Bone marrow (tissue), 2 donors: ENCODE data around the gene SUSD1.
"Not testable (repeated sequence)": the region's sequence is repeated elsewhere in the genome, so short reads cannot be mapped to it uniquely, and the experiment has no call there.

Experiments
- DNase-seq, 2 donors: peaks; one replicate each; lab custom pipeline; 2025; lab: John Stamatoyannopoulos, UW

Gene SUSD1

GRCh38 chr9:112174965-112175795 lies at the start of gene SUSD1:
Gene SUSD1, minus strand, starts transcription at chr9:112175297. Its CDS starts 62 bp downstream, at chr9:112175235.
- peak in 1 of 2 donors; percentile 24 for DNase-seq

GRCh38 chr9:112224401-112225289 lies 49.5 kb upstream of the SUSD1 start:
- no peak for DNase-seq

GRCh38 chr9:112218908-112219307 lies 43.8 kb upstream of the SUSD1 start:
- no peak for DNase-seq

- no peak for DNase-seq
Measured at GRCh38 chr9:112212926-112213325, 37.8 kb upstream of the SUSD1 start.

- DNase-seq: no peak
Measured at GRCh38 chr9:112207451-112207850, 32.4 kb upstream of the SUSD1 start.

GRCh38 chr9:112203536-112203935 lies 28.4 kb upstream of the SUSD1 start:
- DNase-seq: no peak

GRCh38 chr9:112200711-112201110 lies 25.6 kb upstream of the SUSD1 start:
- DNase-seq: no peak

GRCh38 chr9:112198646-112199045 lies 23.5 kb upstream of the SUSD1 start:
- DNase-seq: no peak

- DNase-seq: no peak
Measured at GRCh38 chr9:112194969-112195431, 19.9 kb upstream of the SUSD1 start.

GRCh38 chr9:112193572-112194288 lies 18.6 kb upstream of the SUSD1 start:
- peak in 1 of 2 donors; percentile 53 for DNase-seq

GRCh38 chr9:112190320-112190719 lies 15.2 kb upstream of the SUSD1 start:
- DNase-seq: not testable (repeated sequence)

GRCh38 chr9:112188884-112189283 lies 13.8 kb upstream of the SUSD1 start:
- no peak for DNase-seq

- no peak for DNase-seq
Measured at GRCh38 chr9:112187404-112187803, 12.3 kb upstream of the SUSD1 start.

- DNase-seq: no peak
Measured at GRCh38 chr9:112186695-112187094, 11.6 kb upstream of the SUSD1 start.

- DNase-seq: no peak
Measured at GRCh38 chr9:112184946-112185345, 9.8 kb upstream of the SUSD1 start.

- no peak for DNase-seq
Measured at GRCh38 chr9:112184221-112184620, 9.1 kb upstream of the SUSD1 start.

- peak in 1 of 2 donors; percentile 88 for DNase-seq
Measured at GRCh38 chr9:112180387-112180881, 5.3 kb upstream of the SUSD1 start.

- DNase-seq: no peak
Measured at GRCh38 chr9:112179816-112180215, 4.7 kb upstream of the SUSD1 start.

GRCh38 chr9:112176524-112176923 lies 1.4 kb upstream of the SUSD1 start:
- DNase-seq: peak in 1 of 2 donors; percentile 73

- DNase-seq: no peak
Measured at GRCh38 chr9:112175796-112176315, 759 bp upstream of the SUSD1 start.

GRCh38 chr9:112174222-112174964 lies 704 bp downstream of the SUSD1 start:
- peak; percentile 59 to 91 for DNase-seq
